HEK293 (cell line): ENCODE results near the gene MYO15B.

Experiments
- CTCF ChIP-seq: fragments of 450-650 bp; formaldehyde crosslinking; IDR thresholded peaks from 2 replicates; pipeline ENCODE4 v1.5.1; 2016; ENCODE audit warnings: missing biosample characterization, missing genetic modification characterization
- REST ChIP-seq: fragments of 450-650 bp; formaldehyde crosslinking; IDR thresholded peaks from 2 replicates; pipeline ENCODE4 v1.5.1; 2016; ENCODE audit warnings: missing biosample characterization, missing genetic modification characterization
- ZFP3 ChIP-seq: fragments of 450-650 bp; formaldehyde crosslinking; IDR thresholded peaks from 2 replicates; pipeline ENCODE4 v1.5.1; 2016; ENCODE audit warnings: low read depth, missing biosample characterization, missing genetic modification characterization

- TF ChIP-seq REST (tag by site-specific recombination) (no peak), CTCF (no peak), ZFP3 (tag by site-specific recombination) (no peak)
These were observed 29.6 kb downstream of the MYO15B start for GRCh38 chr17:75617218-75617617.
